Osteoblast (primary cell): ENCODE measurements around the gene TMEM164. TPM values are rescaled to one million over a fixed set of nuclear protein-coding genes. Genes with fewer than 3 reads are reported as not detected.

Experiments used
- DNase-seq: peaks from one replicate; pipeline ENCODE4 v3.0.0; 2011; ENCODE audit warnings: low spot score, mixed read lengths; ENCODE audit not compliant: insufficient read length; ENCODE audit errors: missing footprints
- H2AFZ ChIP-seq: 2 replicates; pipeline ENCODE4 v1.6.0; 2011; ENCODE audit warnings: mild to moderate bottlenecking, low read length
- H3K27ac ChIP-seq: 2 replicates; pipeline ENCODE4 v1.5.1; 2011; ENCODE audit warnings: mild to moderate bottlenecking, low read depth, low read length, moderate library complexity
- H3K27me3 ChIP-seq: 2 replicates; pipeline ENCODE4 v1.6.0; 2012; ENCODE audit warnings: mild to moderate bottlenecking, control low read depth, inconsistent platforms, low read length, moderate library complexity; ENCODE audit not compliant: insufficient read depth
- H3K36me3 ChIP-seq: 2 replicates; pipeline ENCODE4 v1.5.1; 2011; ENCODE audit warnings: mild to moderate bottlenecking, low read length, control low read depth, moderate library complexity; ENCODE audit not compliant: insufficient read depth
- H3K4me1 ChIP-seq: 2 replicates; pipeline ENCODE4 v1.5.1; 2011; ENCODE audit warnings: mild to moderate bottlenecking, low read length, control low read depth, moderate library complexity; ENCODE audit not compliant: insufficient read depth
- H3K4me2 ChIP-seq: 2 replicates; pipeline ENCODE4 v1.6.0; 2011; ENCODE audit warnings: mild to moderate bottlenecking, low read length; ENCODE audit not compliant: insufficient read depth
- H3K4me3 ChIP-seq: fragments of 200-600 bp; sonication (generic); 3 replicates; pipeline ENCODE4 v1.5.1; 2012; ENCODE audit warnings: mild to moderate bottlenecking, low read length, inconsistent platforms; ENCODE audit not compliant: insufficient read depth
- H3K79me2 ChIP-seq: 2 replicates; pipeline ENCODE4 v1.6.0; 2012; ENCODE audit warnings: mild to moderate bottlenecking, low read length, control low read depth, inconsistent platforms; ENCODE audit not compliant: insufficient read depth
- H3K9me3 ChIP-seq: 2 replicates; pipeline ENCODE4 v1.5.1; 2011; ENCODE audit warnings: low read depth, low read length, control low read depth
- H4K20me1 ChIP-seq: 2 replicates; pipeline ENCODE4 v1.6.0; 2012; ENCODE audit warnings: mild to moderate bottlenecking, low read length, control low read depth; ENCODE audit not compliant: insufficient read depth
- CTCF ChIP-seq: IDR thresholded peaks from 2 replicates; pipeline ENCODE4 v1.5.1; 2011; ENCODE audit warnings: mild to moderate bottlenecking, low read depth, low read length, moderate library complexity; ENCODE audit errors: extremely low read depth
- total RNA-seq: library from RNA; depleted of rRNA; stranded (reverse); fragments of >200 nt; gene quantifications from 2 replicates; pipeline ENCODE4 v1.2.3, GENCODE V29; 2012

Gene TMEM164
- total RNA-seq, 1 donor, result 7.6 TPM

- TF ChIP-seq CTCF, result no peak
- no peak for DNase-seq
- peaks cover 5% of the 10 kb centered on the region for H4K20me1 ChIP-seq
- H2AFZ ChIP-seq, result no peak overlapping the region
- no peaks in the 10 kb centered on the region for H3K79me2 ChIP-seq
- no peaks in the 10 kb centered on the region for H3K36me3 ChIP-seq
- H3K4me1 ChIP-seq, result peaks cover 16% of the 10 kb centered on the region
- peak overlapping the region; percentile 29 for H3K4me2 ChIP-seq
- no peak overlapping the region for H3K4me3 ChIP-seq
- peaks cover 3% of the 10 kb centered on the region for H3K27me3 ChIP-seq
- H3K9me3 ChIP-seq, result no peaks in the 10 kb centered on the region
- peak overlapping the region; percentile 86 for H3K27ac ChIP-seq
Measured at GRCh38 chrX:110168585-110168984, 165.7 kb downstream of the TMEM164 start.

- Histone ChIP-seq H3K4me2 (no peak overlapping the region), H3K4me3 (no peak overlapping the region), H2AFZ (no peak overlapping the region), H3K36me3 (no peaks in the 10 kb centered on the region), H4K20me1 (peaks cover 5% of the 10 kb centered on the region), H3K4me1 (peaks cover 16% of the 10 kb centered on the region), H3K79me2 (no peaks in the 10 kb centered on the region), H3K27ac (no peak overlapping the region), H3K9me3 (no peaks in the 10 kb centered on the region), H3K27me3 (peaks cover 3% of the 10 kb centered on the region)
- TF ChIP-seq CTCF, result no peak
- DNase-seq, result no peak
Measured at GRCh38 chrX:110170029-110170428, 167.1 kb downstream of the TMEM164 start.

GRCh38 chrX:110171442-110171841 is 168.5 kb downstream of the TMEM164 start:
- Histone ChIP-seq H3K27ac (no peak overlapping the region), H3K79me2 (no peaks in the 10 kb centered on the region), H2AFZ (no peak overlapping the region), H3K4me2 (no peak overlapping the region), H3K9me3 (no peaks in the 10 kb centered on the region), H3K27me3 (peaks cover 3% of the 10 kb centered on the region), H4K20me1 (peaks cover 11% of the 10 kb centered on the region), H3K4me3 (no peak overlapping the region), H3K4me1 (peaks cover 16% of the 10 kb centered on the region), H3K36me3 (no peaks in the 10 kb centered on the region)
- DNase-seq, result no peak
- no peak for TF ChIP-seq CTCF

GRCh38 chrX:110172215-110172614 is 169.3 kb downstream of the TMEM164 start:
- H3K4me1 ChIP-seq, result peaks cover 16% of the 10 kb centered on the region
- H3K79me2 ChIP-seq, result no peaks in the 10 kb centered on the region
- no peak overlapping the region for H2AFZ ChIP-seq
- H4K20me1 ChIP-seq, result peaks cover 11% of the 10 kb centered on the region
- no peak for TF ChIP-seq CTCF
- no peaks in the 10 kb centered on the region for H3K36me3 ChIP-seq
- DNase-seq, result no peak
- peaks cover 3% of the 10 kb centered on the region for H3K27me3 ChIP-seq
- no peak overlapping the region for H3K4me3 ChIP-seq
- H3K9me3 ChIP-seq, result no peaks in the 10 kb centered on the region
- no peak overlapping the region for H3K27ac ChIP-seq
- H3K4me2 ChIP-seq, result no peak overlapping the region
